Measurements from ENCODE around the gene MRPS2.

GRCh38 chr9:135544981-135545635 lies 44.6 kb downstream of the MRPS2 start:
- no peak for TF ChIP-seq CTCF (IDR thresholded peaks at IDR 0.05)
- no peak for TF ChIP-seq ZFX (IDR thresholded peaks at IDR 0.05; ENCODE audit: borderline replicate concordance)
